Measurements from ENCODE around the gene ANKS1A.

ANKS1A gene

GRCh38 chr6:35058865-35059522 lies 169.9 kb downstream of the ANKS1A start:
- TF ChIP-seq CREB1 (IDR thresholded peaks at IDR 0.05; ENCODE audit: low read depth) (no peak), CEBPB (IDR thresholded peaks at IDR 0.05) (no peak), TCF12 (IDR thresholded peaks at IDR 0.05; ENCODE audit: low read depth) (no peak), RAD21 (IDR thresholded peaks at IDR 0.05; ENCODE audit: low read depth) (no peak), TEAD4 (IDR thresholded peaks at IDR 0.05) (no peak), FOXM1 (IDR thresholded peaks at IDR 0.05; ENCODE audit: borderline replicate concordance, low read depth) (no peak)

GRCh38 chr6:35059596-35060345 lies 170.7 kb downstream of the ANKS1A start:
- TF ChIP-seq CREB1 (IDR thresholded peaks at IDR 0.05; ENCODE audit: low read depth) (no peak), YY1 (IDR thresholded peaks at IDR 0.05; ENCODE audit: low read depth) (no peak), NFIC (IDR thresholded peaks at IDR 0.05) (no peak), REST (IDR thresholded peaks at IDR 0.05; ENCODE audit: low read depth) (no peak), EP300 (IDR thresholded peaks at IDR 0.05; ENCODE audit: borderline replicate concordance) (no peak), TCF12 (IDR thresholded peaks at IDR 0.05; ENCODE audit: low read depth) (no peak)

- TF ChIP-seq NFIC (IDR thresholded peaks at IDR 0.05) (no peak), RAD21 (IDR thresholded peaks at IDR 0.05; ENCODE audit: low read depth) (no peak), MAX (IDR thresholded peaks at IDR 0.05) (no peak), REST (IDR thresholded peaks at IDR 0.05; ENCODE audit: low read depth) (no peak), YY1 (IDR thresholded peaks at IDR 0.05; ENCODE audit: low read depth) (no peak), EGR1 (IDR thresholded peaks at IDR 0.05) (no peak), CREB1 (IDR thresholded peaks at IDR 0.05; ENCODE audit: low read depth) (no peak)
These were observed 172.1 kb downstream of the ANKS1A start for GRCh38 chr6:35061102-35061615.

- TF ChIP-seq NFIC (IDR thresholded peaks at IDR 0.05) (no peak), USF1 (IDR thresholded peaks at IDR 0.05) (no peak), ZBTB7A (IDR thresholded peaks at IDR 0.05; ENCODE audit: low read depth) (no peak), REST (IDR thresholded peaks at IDR 0.05; ENCODE audit: low read depth) (no peak), CEBPB (IDR thresholded peaks at IDR 0.05) (no peak), EP300 (IDR thresholded peaks at IDR 0.05; ENCODE audit: borderline replicate concordance) (no peak), MAX (IDR thresholded peaks at IDR 0.05) (no peak)
These were observed 172.8 kb downstream of the ANKS1A start for GRCh38 chr6:35061651-35062410.
